GM18508 (cell line): ENCODE results near the gene TMPRSS7.
A peak's percentile ranks its signal among the peaks of the same experiment; 100 is the strongest.
"Not testable (repeated sequence)": the region's sequence is repeated elsewhere in the genome, so short reads cannot be mapped to it uniquely, and the experiment has no call there.

ENCODE experiments used
- ATAC-seq: cut with Tn5 transposase; IDR thresholded peaks from one replicate; pipeline ENCODE4 v1.9.1; 2021; ENCODE audit warnings: moderate number of reproducible peaks; ENCODE audit not compliant: insufficient read depth, unreplicated experiment

The TMPRSS7 gene

GRCh38 chr3:112056451-112056929, 22.0 kb downstream of the TMPRSS7 start:
- no peak for ATAC-seq

GRCh38 chr3:112059497-112059896, 25.0 kb downstream of the TMPRSS7 start:
- no peak for ATAC-seq

GRCh38 chr3:112061152-112061551, 26.6 kb downstream of the TMPRSS7 start:
- no peak for ATAC-seq

GRCh38 chr3:112072387-112073060, 38.0 kb downstream of the TMPRSS7 start:
- not testable (repeated sequence) for ATAC-seq

GRCh38 chr3:112074006-112074405, 39.5 kb downstream of the TMPRSS7 start:
- no peak for ATAC-seq

- peak; percentile 65 for ATAC-seq
These were observed 40.3 kb downstream of the TMPRSS7 start for GRCh38 chr3:112074616-112075497.

GRCh38 chr3:112078125-112079083, 43.9 kb downstream of the TMPRSS7 start:
- ATAC-seq: no peak

- no peak for ATAC-seq
These were observed 48.7 kb downstream of the TMPRSS7 start for GRCh38 chr3:112083239-112083638.

- ATAC-seq: no peak
These were observed 50.6 kb downstream of the TMPRSS7 start for GRCh38 chr3:112084980-112085705.

- no peak for ATAC-seq
These were observed 51.2 kb downstream of the TMPRSS7 start for GRCh38 chr3:112085735-112086075.

GRCh38 chr3:112086076-112086854, 51.7 kb downstream of the TMPRSS7 start, which contains the start of gene C3orf52:
Gene C3orf52, plus strand, starts transcription at chr3:112086389. Its CDS starts 19 bp downstream, at chr3:112086408.
- ATAC-seq: no peak

GRCh38 chr3:112086875-112087524, 52.5 kb downstream of the TMPRSS7 start:
- ATAC-seq: no peak

- ATAC-seq: no peak
These were observed 53.2 kb downstream of the TMPRSS7 start for GRCh38 chr3:112087746-112088145.

- no peak for ATAC-seq
These were observed 54.4 kb downstream of the TMPRSS7 start for GRCh38 chr3:112088944-112089343.

GRCh38 chr3:112089956-112090886, 55.7 kb downstream of the TMPRSS7 start:
- no peak for ATAC-seq

- no peak for ATAC-seq
These were observed 56.5 kb downstream of the TMPRSS7 start for GRCh38 chr3:112090887-112091586.
